SK-N-SH (cell line): ENCODE results near the gene PALM3. TPM values are rescaled to one million over a fixed set of nuclear protein-coding genes. Genes with fewer than 3 reads are reported as not detected.

Source experiments
- CTCF ChIA-PET: fragments of 300-600, 350-600 bp; formaldehyde crosslinking; extraction: SDS; loops from one replicate; lab custom pipeline; 2021; lab: Yijun Ruan, JAX
- POLR2A ChIA-PET: fragments of 350-600 bp; sonication (Branson Sonifier 250); formaldehyde crosslinking; extraction: SDS; loops from one replicate; lab custom pipeline; 2020; ENCODE audit warnings: antibody characterized with exemption, inconsistent platforms; lab: Yijun Ruan, JAX
- DNase-seq: peaks from one replicate; pipeline ENCODE4 v3.0.0; 2012
- H2AFZ ChIP-seq: fragments of 200-600 bp; sonication (generic); 2 replicates; pipeline ENCODE4 v1.8.1; 2016; ENCODE audit warnings: antibody characterized with exemption, mild to moderate bottlenecking, low read depth
- H3F3A ChIP-seq: fragments of 200-600 bp; sonication (generic); replicated peaks from 2 replicates; pipeline ENCODE3; 2016; ENCODE audit warnings: antibody characterized with exemption, mild to moderate bottlenecking; ENCODE audit not compliant: insufficient read depth
- H3K27ac ChIP-seq, 2 experiments: fragments of 200-500 bp in 1 of 2; fragments of 200-600 bp in 1 of 2; sonication (Bioruptor generic) in 1 of 2; sonication (generic), shearing (Covaris generic) in 1 of 2; 2 replicates each; pipeline versions ENCODE4 v1.5.1 to v1.6.1; 2014 to 2016; ENCODE audit warnings: low read depth in 2 of 2, inconsistent platforms in 1 of 2, low read length in 1 of 2, mild to moderate bottlenecking in 1 of 2, mixed read lengths in 1 of 2
- H3K27me3 ChIP-seq: fragments of 200-600 bp; sonication (generic), shearing (Covaris generic); 2 replicates; pipeline ENCODE4 v1.6.1; 2016; ENCODE audit warnings: mixed run types; ENCODE audit not compliant: insufficient read depth
- H3K36me3 ChIP-seq, 2 experiments: fragments of 200-500 bp in 1 of 2; fragments of 200-600 bp in 1 of 2; sonication (Bioruptor generic) in 1 of 2; sonication (generic) in 1 of 2; replicated peaks in 1 of 2; 2 replicates each; pipeline versions ENCODE3 to v1.5.1; 2014 to 2016; ENCODE audit warnings: low read length in 1 of 2, mild to moderate bottlenecking in 1 of 2; ENCODE audit not compliant: insufficient read depth in 2 of 2, control insufficient read depth in 1 of 2
- H3K4me1 ChIP-seq, 2 experiments: fragments of 200-500 bp in 1 of 2; fragments of 200-600 bp in 1 of 2; sonication (Bioruptor generic) in 1 of 2; sonication (generic), shearing (Covaris generic) in 1 of 2; 2 replicates each; pipeline versions ENCODE4 v1.5.1 to v1.6.1; 2014 to 2016; ENCODE audit warnings: low read depth in 1 of 2, low read length in 1 of 2, mixed run types in 1 of 2; ENCODE audit not compliant: insufficient read depth in 2 of 2, control insufficient read depth in 1 of 2
- H3K4me2 ChIP-seq: fragments of 200-600 bp; sonication (generic), shearing (Covaris generic); 2 replicates; pipeline ENCODE4 v1.6.1; 2017; ENCODE audit warnings: mixed run types
- H3K4me3 ChIP-seq, 2 experiments: fragments of 200-500 bp in 1 of 2; fragments of 200-600 bp in 1 of 2; sonication (Bioruptor generic) in 1 of 2; sonication (generic), shearing (Covaris generic) in 1 of 2; 2 replicates each; pipeline versions ENCODE4 v1.5.1 to v1.8.1; 2014 to 2016; ENCODE audit warnings: low read depth in 2 of 2, inconsistent platforms in 1 of 2, low read length in 1 of 2, mild to moderate bottlenecking in 1 of 2, mixed read lengths in 1 of 2, moderate library complexity in 1 of 2
- H3K79me2 ChIP-seq: fragments of 200-600 bp; sonication (generic); 2 replicates; pipeline ENCODE4 v1.8.1; 2017; ENCODE audit warnings: mild to moderate bottlenecking; ENCODE audit not compliant: insufficient read depth
- H3K9ac ChIP-seq: fragments of 200-600 bp; sonication (generic); 2 replicates; pipeline ENCODE4 v1.6.1; 2017; ENCODE audit warnings: mixed run types
- H3K9me2 ChIP-seq: fragments of 200-600 bp; sonication (generic); 2 replicates; pipeline ENCODE4 v1.6.1; 2017; ENCODE audit warnings: mixed run types
- H3K9me3 ChIP-seq: fragments of 200-600 bp; sonication (generic); 2 replicates; pipeline ENCODE4 v1.6.1; 2017; ENCODE audit warnings: mixed run types, mild to moderate bottlenecking, moderate library complexity
- H4K20me1 ChIP-seq: fragments of 200-600 bp; sonication (generic); 2 replicates; pipeline ENCODE4 v1.6.1; 2017; ENCODE audit warnings: mild to moderate bottlenecking, mixed run types; ENCODE audit not compliant: insufficient read depth
- CHD2 ChIP-seq: fragments of 150-350 bp; IDR thresholded peaks from 2 replicates; pipeline ENCODE4 v1.6.1; 2018; ENCODE audit warnings: low read length; ENCODE audit not compliant: partially characterized antibody
- ELF1 ChIP-seq: IDR thresholded peaks from 2 replicates; pipeline ENCODE4 v1.4.0; 2012
- EZH2phosphoT487 ChIP-seq: fragments of 200-600 bp; sonication (generic); IDR thresholded peaks from 2 replicates; pipeline ENCODE4 v1.6.1; 2017; ENCODE audit warnings: low read depth, mixed run types, mild to moderate bottlenecking, antibody characterized with exemption, moderate library complexity, borderline replicate concordance
- FOSL2 ChIP-seq: IDR thresholded peaks from 2 replicates; pipeline ENCODE4 v1.4.0; 2012; ENCODE audit warnings: low read depth, mild to moderate bottlenecking, moderate library complexity, borderline replicate concordance
- MEF2A ChIP-seq: IDR thresholded peaks from 2 replicates; pipeline ENCODE4 v1.4.0; 2012; ENCODE audit warnings: low read depth, borderline replicate concordance
- MXI1 ChIP-seq: IDR thresholded peaks from 2 replicates; pipeline ENCODE4 v1.6.1; 2012; ENCODE audit warnings: mild to moderate bottlenecking, low read depth, low read length, improper control_type of control experiment
- RXRA ChIP-seq: IDR thresholded peaks from 2 replicates; pipeline ENCODE4 v1.4.0; 2012; ENCODE audit warnings: low read depth, mild to moderate bottlenecking, borderline replicate concordance
- TEAD4 ChIP-seq: IDR thresholded peaks from 2 replicates; pipeline ENCODE4 v1.4.0; 2012; ENCODE audit warnings: mild to moderate bottlenecking, borderline replicate concordance; ENCODE audit not compliant: insufficient read depth
- WGBS: methylation state at CpG from one replicate; pipeline ENCODE4 v1.1.6; 2017; ENCODE audit warnings: low lambda C conversion rate; 5-methylcytosine and 5-hydroxymethylcytosine counted together
- polyA plus RNA-seq, 3 experiments: library from polyadenylated mRNA; depleted of rRNA; stranded (reverse); fragments of >200 nt; gene quantifications; 2 replicates each; pipeline ENCODE4 v1.2.3, GENCODE V29; 2012
- TF ChIP-seq, protein P1 (sequence below): IDR thresholded peaks from 2 replicates; pipeline ENCODE4 v1.6.1; 2012; ENCODE audit warnings: mild to moderate bottlenecking, low read depth, low read length, moderate library complexity
- TF ChIP-seq, protein P2 (sequence below): fragments of 150-350 bp; IDR thresholded peaks from 2 replicates; pipeline ENCODE4 v1.6.1; 2017; ENCODE audit warnings: antibody characterized with exemption, low read length, low read depth, borderline replicate concordance
- TF ChIP-seq, protein P3 (sequence below): IDR thresholded peaks from 2 replicates; pipeline ENCODE4; 2012
- TF ChIP-seq, protein P4 (sequence below): fragments of 200-600 bp; sonication (generic); IDR thresholded peaks from 2 replicates; pipeline ENCODE4 v1.6.1; 2017; ENCODE audit warnings: antibody characterized with exemption, mild to moderate bottlenecking, moderate library complexity
- TF ChIP-seq, protein P5 (sequence below): IDR thresholded peaks from 2 replicates; pipeline ENCODE4 v1.4.0; 2012; ENCODE audit warnings: low read depth, borderline replicate concordance
- TF ChIP-seq, protein P6 (sequence below): IDR thresholded peaks from 2 replicates; pipeline ENCODE4 v1.4.0; 2012; ENCODE audit warnings: low read depth
- TF ChIP-seq, protein P7 (sequence below): fragments of 150-350 bp; IDR thresholded peaks from 2 replicates; pipeline ENCODE4 v1.6.1; 2016; ENCODE audit warnings: mild to moderate bottlenecking, low read depth, low read length

Gene PALM3
- polyA plus RNA-seq, 1 of the 3 experiments (the other 2 are of a cell fraction) = 5.5 TPM

DNA sequence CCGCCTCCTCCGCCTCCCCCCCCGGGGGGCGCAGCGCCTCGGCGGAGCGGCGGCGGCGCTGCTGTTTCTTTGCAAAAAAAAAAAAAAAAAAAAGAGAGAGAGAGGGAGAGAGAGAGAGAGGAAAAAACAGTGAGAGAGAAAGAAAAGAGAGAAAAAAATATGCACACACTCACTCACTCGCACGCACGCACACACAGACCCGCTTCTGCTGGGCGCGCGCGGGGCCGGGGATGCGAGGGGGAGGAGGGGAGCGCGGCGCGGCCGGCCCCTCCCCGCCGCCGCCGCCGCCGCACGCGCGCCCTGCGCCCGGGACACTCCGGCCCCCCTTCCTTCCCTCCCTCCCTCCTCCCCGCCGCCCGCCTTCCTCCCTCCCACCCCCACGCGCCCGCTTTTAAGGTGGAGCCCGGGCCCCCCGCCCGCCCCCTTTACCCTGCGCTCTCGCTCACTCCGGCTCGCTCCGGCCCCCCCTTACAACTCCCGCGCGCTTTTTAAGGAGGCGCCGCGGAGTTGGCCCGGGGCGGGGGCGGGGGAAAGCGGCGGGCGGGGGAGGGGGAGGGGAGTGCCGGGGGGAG, 28.7 kb upstream of the PALM3 start, which contains the start of gene SAMD1:
Gene SAMD1 (minus strand): TSS at position 243 of the 572 bp plus-strand sequence.
- H4K20me1 ChIP-seq = peaks cover 4% of the 10 kb centered on the region; the same call in 1 of the 2 replicates
- no peaks in the 10 kb centered on the region; the same call in 1 of the 2 replicates for H3K79me2 ChIP-seq
- no peaks in the 10 kb centered on the region for H3K27me3 ChIP-seq
- peaks cover 8% of the 10 kb centered on the region; the same call in 1 of the 2 replicates for H3K9me3 ChIP-seq
- 2% methylated on average over 33 of the region's 65 CpGs for WGBS
- H3F3A ChIP-seq = peaks cover 18% of the 10 kb centered on the region
- CTCF ChIA-PET = interaction anchor here (1.0 to 5.4 kb wide), 6 partner anchors 9 to 46 kb away, joined by 3 to 19 read pairs (median 8); partner anchors contain the start of genes ASF1B and MISP3
- H3K4me1 ChIP-seq = peaks cover 0 to 10% of the 10 kb centered on the region in 2 experiments; a peak in 1 of 4 replicates
- H3K9ac ChIP-seq = peak within 1 kb of the TSS; percentile 79
- H3K36me3 ChIP-seq = peaks cover 16 to 18% of the 10 kb centered on the region in 2 experiments
- H3K27ac ChIP-seq = peak within 1 kb of the TSS; percentile 67 to 93; a peak in 3 of 4 replicates
- POLR2A ChIA-PET = interaction anchor here (0.6 kb wide), 1 partner anchor 26 kb away, joined by 4 read pairs; no protein-coding TSS in a partner anchor
- TF ChIP-seq EZH2phosphoT487 (no peak), FOSL2 (no peak), TEAD4 (no peak), MEF2A (no peak), RXRA (no peak), ELF1 (no peak), CHD2 (no peak), MXI1 (no peak)
- TF ChIP-seq, protein P1, sequence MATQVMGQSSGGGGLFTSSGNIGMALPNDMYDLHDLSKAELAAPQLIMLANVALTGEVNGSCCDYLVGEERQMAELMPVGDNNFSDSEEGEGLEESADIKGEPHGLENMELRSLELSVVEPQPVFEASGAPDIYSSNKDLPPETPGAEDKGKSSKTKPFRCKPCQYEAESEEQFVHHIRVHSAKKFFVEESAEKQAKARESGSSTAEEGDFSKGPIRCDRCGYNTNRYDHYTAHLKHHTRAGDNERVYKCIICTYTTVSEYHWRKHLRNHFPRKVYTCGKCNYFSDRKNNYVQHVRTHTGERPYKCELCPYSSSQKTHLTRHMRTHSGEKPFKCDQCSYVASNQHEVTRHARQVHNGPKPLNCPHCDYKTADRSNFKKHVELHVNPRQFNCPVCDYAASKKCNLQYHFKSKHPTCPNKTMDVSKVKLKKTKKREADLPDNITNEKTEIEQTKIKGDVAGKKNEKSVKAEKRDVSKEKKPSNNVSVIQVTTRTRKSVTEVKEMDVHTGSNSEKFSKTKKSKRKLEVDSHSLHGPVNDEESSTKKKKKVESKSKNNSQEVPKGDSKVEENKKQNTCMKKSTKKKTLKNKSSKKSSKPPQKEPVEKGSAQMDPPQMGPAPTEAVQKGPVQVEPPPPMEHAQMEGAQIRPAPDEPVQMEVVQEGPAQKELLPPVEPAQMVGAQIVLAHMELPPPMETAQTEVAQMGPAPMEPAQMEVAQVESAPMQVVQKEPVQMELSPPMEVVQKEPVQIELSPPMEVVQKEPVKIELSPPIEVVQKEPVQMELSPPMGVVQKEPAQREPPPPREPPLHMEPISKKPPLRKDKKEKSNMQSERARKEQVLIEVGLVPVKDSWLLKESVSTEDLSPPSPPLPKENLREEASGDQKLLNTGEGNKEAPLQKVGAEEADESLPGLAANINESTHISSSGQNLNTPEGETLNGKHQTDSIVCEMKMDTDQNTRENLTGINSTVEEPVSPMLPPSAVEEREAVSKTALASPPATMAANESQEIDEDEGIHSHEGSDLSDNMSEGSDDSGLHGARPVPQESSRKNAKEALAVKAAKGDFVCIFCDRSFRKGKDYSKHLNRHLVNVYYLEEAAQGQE = no peak
- TF ChIP-seq, protein P2, sequence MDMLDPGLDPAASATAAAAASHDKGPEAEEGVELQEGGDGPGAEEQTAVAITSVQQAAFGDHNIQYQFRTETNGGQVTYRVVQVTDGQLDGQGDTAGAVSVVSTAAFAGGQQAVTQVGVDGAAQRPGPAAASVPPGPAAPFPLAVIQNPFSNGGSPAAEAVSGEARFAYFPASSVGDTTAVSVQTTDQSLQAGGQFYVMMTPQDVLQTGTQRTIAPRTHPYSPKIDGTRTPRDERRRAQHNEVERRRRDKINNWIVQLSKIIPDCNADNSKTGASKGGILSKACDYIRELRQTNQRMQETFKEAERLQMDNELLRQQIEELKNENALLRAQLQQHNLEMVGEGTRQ = no peak
- TF ChIP-seq, protein P3, sequence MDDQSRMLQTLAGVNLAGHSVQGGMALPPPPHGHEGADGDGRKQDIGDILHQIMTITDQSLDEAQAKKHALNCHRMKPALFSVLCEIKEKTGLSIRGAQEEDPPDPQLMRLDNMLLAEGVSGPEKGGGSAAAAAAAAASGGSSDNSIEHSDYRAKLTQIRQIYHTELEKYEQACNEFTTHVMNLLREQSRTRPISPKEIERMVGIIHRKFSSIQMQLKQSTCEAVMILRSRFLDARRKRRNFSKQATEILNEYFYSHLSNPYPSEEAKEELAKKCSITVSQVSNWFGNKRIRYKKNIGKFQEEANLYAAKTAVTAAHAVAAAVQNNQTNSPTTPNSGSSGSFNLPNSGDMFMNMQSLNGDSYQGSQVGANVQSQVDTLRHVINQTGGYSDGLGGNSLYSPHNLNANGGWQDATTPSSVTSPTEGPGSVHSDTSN = no peak
- TF ChIP-seq, protein P4, sequence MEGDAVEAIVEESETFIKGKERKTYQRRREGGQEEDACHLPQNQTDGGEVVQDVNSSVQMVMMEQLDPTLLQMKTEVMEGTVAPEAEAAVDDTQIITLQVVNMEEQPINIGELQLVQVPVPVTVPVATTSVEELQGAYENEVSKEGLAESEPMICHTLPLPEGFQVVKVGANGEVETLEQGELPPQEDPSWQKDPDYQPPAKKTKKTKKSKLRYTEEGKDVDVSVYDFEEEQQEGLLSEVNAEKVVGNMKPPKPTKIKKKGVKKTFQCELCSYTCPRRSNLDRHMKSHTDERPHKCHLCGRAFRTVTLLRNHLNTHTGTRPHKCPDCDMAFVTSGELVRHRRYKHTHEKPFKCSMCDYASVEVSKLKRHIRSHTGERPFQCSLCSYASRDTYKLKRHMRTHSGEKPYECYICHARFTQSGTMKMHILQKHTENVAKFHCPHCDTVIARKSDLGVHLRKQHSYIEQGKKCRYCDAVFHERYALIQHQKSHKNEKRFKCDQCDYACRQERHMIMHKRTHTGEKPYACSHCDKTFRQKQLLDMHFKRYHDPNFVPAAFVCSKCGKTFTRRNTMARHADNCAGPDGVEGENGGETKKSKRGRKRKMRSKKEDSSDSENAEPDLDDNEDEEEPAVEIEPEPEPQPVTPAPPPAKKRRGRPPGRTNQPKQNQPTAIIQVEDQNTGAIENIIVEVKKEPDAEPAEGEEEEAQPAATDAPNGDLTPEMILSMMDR = no peak
- TF ChIP-seq, protein P5, sequence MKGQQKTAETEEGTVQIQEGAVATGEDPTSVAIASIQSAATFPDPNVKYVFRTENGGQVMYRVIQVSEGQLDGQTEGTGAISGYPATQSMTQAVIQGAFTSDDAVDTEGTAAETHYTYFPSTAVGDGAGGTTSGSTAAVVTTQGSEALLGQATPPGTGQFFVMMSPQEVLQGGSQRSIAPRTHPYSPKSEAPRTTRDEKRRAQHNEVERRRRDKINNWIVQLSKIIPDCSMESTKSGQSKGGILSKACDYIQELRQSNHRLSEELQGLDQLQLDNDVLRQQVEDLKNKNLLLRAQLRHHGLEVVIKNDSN = no peak
- TF ChIP-seq, protein P6, sequence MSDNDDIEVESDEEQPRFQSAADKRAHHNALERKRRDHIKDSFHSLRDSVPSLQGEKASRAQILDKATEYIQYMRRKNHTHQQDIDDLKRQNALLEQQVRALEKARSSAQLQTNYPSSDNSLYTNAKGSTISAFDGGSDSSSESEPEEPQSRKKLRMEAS = no peak
- TF ChIP-seq, protein P7, sequence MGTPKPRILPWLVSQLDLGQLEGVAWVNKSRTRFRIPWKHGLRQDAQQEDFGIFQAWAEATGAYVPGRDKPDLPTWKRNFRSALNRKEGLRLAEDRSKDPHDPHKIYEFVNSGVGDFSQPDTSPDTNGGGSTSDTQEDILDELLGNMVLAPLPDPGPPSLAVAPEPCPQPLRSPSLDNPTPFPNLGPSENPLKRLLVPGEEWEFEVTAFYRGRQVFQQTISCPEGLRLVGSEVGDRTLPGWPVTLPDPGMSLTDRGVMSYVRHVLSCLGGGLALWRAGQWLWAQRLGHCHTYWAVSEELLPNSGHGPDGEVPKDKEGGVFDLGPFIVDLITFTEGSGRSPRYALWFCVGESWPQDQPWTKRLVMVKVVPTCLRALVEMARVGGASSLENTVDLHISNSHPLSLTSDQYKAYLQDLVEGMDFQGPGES = no peak
- TF ChIP-seq, all 33 proteins: peak for 0
- Histone ChIP-seq H2AFZ (peak within 1 kb of the TSS; percentile 76), H3K4me2 (peak within 1 kb of the TSS; percentile 99), H3K4me3 (peak within 1 kb of the TSS; percentile 79 to 91), H3K9me2 (no peaks in the 10 kb centered on the region)
- DNase-seq = peak; percentile 95
